Peyer's patch (tissue), 4 donors: ENCODE data around the gene TNFRSF8. TPM values are rescaled to one million over a fixed set of nuclear protein-coding genes. Genes with fewer than 3 reads are reported as not detected.
A peak's percentile ranks its signal among the peaks of the same experiment; 100 is the strongest.

Experiments
- DNase-seq, 3 donors: peaks; one replicate each; pipeline ENCODE4 v3.0.0-alpha.2; 2017 to 2019
- H3K27ac ChIP-seq, 4 donors: fragments of 200-600 bp; sonication (generic); one replicate each; pipeline ENCODE4 v1.5.1; 2016 to 2019
- H3K27me3 ChIP-seq, 2 donors: fragments of 200-600 bp; sonication (generic); one replicate each; pipeline ENCODE4 v1.5.1; 2019
- H3K36me3 ChIP-seq, 3 donors: fragments of 200-600 bp; sonication (generic); one replicate each; pipeline ENCODE4 v1.5.1; 2016 to 2019
- H3K4me1 ChIP-seq, 4 donors: fragments of 200-600 bp; sonication (generic); one replicate each; pipeline ENCODE4 v1.5.1; 2016 to 2019
- H3K4me3 ChIP-seq, 4 donors: fragments of 200-600 bp; sonication (generic); 1 replicate in 3 of 4; 2 replicates in 1 of 4; pipeline ENCODE4 v1.5.1; 2016 to 2019; ENCODE audit warnings: mild to moderate bottlenecking in 1 of 4
- H3K9me3 ChIP-seq, 4 donors: fragments of 200-600 bp; sonication (generic); one replicate each; pipeline ENCODE4 v1.5.1; 2016 to 2019; ENCODE audit warnings: mild to moderate bottlenecking in 1 of 4
- CTCF ChIP-seq, 6 experiments: fragments of 450-650 bp in 4 of 6; fragments of 200-600 bp in 2 of 6; sonication (generic) in 1 of 6; IDR thresholded peaks; one replicate each; pipeline ENCODE4 v1.5.1; 2017 to 2019; ENCODE audit warnings: antibody characterized with exemption in 6 of 6, mild to moderate bottlenecking in 3 of 6, moderate library complexity in 1 of 6
- POLR2A ChIP-seq, 2 donors: fragments of 450-650 bp; IDR thresholded peaks; one replicate each; pipeline ENCODE4 v1.5.1; 2017; ENCODE audit warnings: antibody characterized with exemption in 2 of 2, mild to moderate bottlenecking in 2 of 2, moderate library complexity in 2 of 2
- total RNA-seq, 4 donors: library from RNA; depleted of rRNA; stranded (reverse); fragments of >200 nt; gene quantifications; one replicate each; pipeline ENCODE4 v1.1.0, GENCODE V29; 2016

TNFRSF8 gene
- total RNA-seq, 4 donors from 2014 or later = not detected

- Histone ChIP-seq H3K27ac (peak overlapping the region; percentile 77 to 99 (median 84)), H3K27me3 (no peaks in the 10 kb centered on the region), H3K4me1 (peaks cover 7 to 72% (median 58%) of the 10 kb centered on the region in 4 donors), H3K9me3 (no peaks in the 10 kb centered on the region), H3K4me3 (peak overlapping the region in 2 of 4 donors; percentile 16 to 18), H3K36me3 (no peaks in the 10 kb centered on the region)
- TF ChIP-seq CTCF (IDR thresholded peaks at IDR 0.05) (no peak), POLR2A (IDR thresholded peaks at IDR 0.05) (peak in 1 of 2 donors; percentile 41)
- peak; percentile 58 to 96 (median 93) for DNase-seq
Measured at GRCh38 chr1:12173631-12174121, 110.6 kb downstream of the TNFRSF8 start.

- Histone ChIP-seq H3K4me1 (peaks cover 7 to 69% (median 62%) of the 10 kb centered on the region in 4 donors), H3K9me3 (no peaks in the 10 kb centered on the region), H3K27ac (peak overlapping the region; percentile 75 to 99 (median 80)), H3K4me3 (no peak overlapping the region), H3K27me3 (no peaks in the 10 kb centered on the region), H3K36me3 (no peaks in the 10 kb centered on the region)
- no peak for TF ChIP-seq CTCF (IDR thresholded peaks at IDR 0.05)
- TF ChIP-seq POLR2A (IDR thresholded peaks at IDR 0.05) = no peak
- DNase-seq = peak in 2 of 3 donors; percentile 53 to 73
Measured at GRCh38 chr1:12174924-12175810, 112.1 kb downstream of the TNFRSF8 start.

GRCh38 chr1:12176298-12177118 is 113.4 kb downstream of the TNFRSF8 start:
- Histone ChIP-seq H3K4me1 (peaks cover 7 to 78% (median 60%) of the 10 kb centered on the region in 4 donors), H3K27ac (peak overlapping the region in 3 of 4 donors; percentile 45 to 71 (median 60)), H3K27me3 (no peaks in the 10 kb centered on the region), H3K36me3 (no peaks in the 10 kb centered on the region), H3K9me3 (no peaks in the 10 kb centered on the region), H3K4me3 (no peak overlapping the region)
- TF ChIP-seq POLR2A (IDR thresholded peaks at IDR 0.05) (no peak), CTCF (IDR thresholded peaks at IDR 0.05) (no peak)
- DNase-seq = no peak

DNA sequence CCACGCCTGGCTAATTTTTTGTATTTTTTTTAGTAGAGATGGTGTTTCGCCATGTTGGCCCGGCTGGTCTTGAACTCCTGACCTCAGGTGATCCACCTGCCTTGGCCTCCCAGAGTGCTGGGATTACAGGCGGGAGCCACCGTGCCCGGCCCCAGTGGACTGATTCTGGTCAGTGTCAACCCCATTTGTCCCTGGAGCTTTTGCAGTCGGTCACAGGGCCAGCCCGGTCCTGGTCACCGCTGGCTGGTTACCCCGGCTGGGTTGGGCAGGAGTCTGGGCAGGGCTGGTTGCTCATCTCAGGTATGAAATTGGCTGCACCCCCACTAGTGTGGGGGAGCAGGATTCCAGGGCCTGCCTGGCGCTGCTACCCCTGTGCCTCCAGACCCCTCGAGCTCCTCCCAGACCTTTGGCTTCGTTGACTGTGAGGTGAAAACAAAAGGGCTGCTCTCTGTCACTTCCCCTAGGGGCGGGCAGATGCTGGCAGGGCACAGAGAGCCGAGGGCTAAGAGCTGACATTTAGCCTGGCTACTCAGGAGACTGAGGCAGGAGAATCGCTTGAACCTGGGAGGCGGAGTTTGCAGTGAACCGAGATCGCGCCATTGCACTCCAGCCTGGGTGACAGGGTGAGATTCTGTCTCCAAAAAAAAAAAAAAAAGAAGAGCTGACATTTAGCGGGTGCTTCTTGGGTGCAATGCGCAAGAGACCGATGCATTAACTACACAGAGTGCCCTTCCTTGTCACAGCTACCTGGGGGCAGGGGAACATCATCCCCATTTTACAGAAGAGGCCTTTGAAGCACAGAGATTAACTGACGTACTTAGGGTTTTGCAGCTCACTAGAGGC is 114.3 kb downstream of the TNFRSF8 start:
- peak overlapping the region; percentile 32 to 71 (median 64) for H3K27ac ChIP-seq
- H3K36me3 ChIP-seq = no peaks in the 10 kb centered on the region
- no peak for DNase-seq
- peaks cover 7 to 78% (median 57%) of the 10 kb centered on the region in 4 donors for H3K4me1 ChIP-seq
- H3K9me3 ChIP-seq = no peaks in the 10 kb centered on the region
- H3K4me3 ChIP-seq = no peak overlapping the region
- TF ChIP-seq CTCF (IDR thresholded peaks at IDR 0.05) (no peak), POLR2A (IDR thresholded peaks at IDR 0.05) (no peak)
- H3K27me3 ChIP-seq = no peaks in the 10 kb centered on the region
